NCI-H2171 (cell line): ENCODE results near the gene SLC25A23.
"Not testable (repeated sequence)": the region's sequence is repeated elsewhere in the genome, so short reads cannot be mapped to it uniquely, and the experiment has no call there.

ENCODE experiments used
- DNase-seq: peaks from one replicate; lab custom pipeline; 2025; lab: John Stamatoyannopoulos, UW

The SLC25A23 gene

DNA sequence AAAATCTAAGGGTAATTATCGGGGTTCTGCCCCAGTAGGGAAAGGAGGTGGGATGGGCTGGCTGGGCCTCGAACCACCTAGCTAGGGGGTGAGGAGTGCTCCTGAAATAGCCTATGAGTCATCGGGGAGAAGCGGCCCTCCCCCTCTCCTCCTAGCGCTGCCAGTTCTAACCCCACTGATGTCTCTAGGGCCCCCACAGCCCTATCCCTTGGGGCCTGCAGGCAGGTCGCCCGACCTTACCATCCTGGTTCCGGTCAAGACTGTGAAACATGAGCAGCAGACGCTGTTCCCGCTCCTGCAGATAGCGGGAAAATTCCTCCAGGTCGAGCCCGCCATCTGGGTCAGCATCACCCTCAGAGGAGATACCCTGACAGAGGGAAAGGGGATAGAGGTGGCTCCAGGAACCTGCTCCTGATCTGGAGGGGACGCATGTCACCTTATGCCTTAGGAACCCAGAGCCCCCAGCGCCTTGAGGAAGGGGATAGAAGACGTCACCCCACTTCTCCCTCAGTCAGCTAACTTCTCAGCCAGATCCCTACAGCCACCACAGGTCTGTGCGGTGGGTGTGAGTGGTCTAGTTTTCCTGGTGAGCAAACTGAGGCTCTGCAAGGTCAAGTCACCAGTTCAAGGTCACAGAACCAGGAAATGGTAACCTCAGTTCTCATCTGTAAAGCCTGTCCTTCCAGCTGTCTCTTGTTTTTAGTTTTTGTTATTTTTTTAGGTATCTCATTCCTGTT is 1.5 kb downstream of the SLC25A23 start:
- DNase-seq: no peak

DNA sequence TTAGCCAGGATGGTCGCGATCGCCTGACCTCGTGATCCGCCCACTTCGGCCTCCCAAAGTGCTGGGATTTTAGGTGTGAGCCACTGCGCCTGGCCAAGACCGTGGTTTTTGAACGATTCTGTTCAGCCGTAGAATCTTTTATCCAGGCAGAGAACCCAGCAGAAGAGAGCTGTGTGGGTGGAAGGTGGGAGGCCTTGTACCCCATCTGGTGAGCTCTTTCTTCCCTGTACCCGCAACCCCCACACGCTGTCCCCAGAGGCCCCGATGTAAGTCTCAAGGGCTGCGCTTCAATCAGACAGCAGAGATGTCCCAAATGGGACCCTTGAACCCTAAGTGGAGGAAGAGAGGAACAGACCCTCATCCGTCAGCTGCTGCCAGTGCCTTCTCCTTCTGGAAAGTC is 3.7 kb downstream of the SLC25A23 start:
- no peak for DNase-seq

DNA sequence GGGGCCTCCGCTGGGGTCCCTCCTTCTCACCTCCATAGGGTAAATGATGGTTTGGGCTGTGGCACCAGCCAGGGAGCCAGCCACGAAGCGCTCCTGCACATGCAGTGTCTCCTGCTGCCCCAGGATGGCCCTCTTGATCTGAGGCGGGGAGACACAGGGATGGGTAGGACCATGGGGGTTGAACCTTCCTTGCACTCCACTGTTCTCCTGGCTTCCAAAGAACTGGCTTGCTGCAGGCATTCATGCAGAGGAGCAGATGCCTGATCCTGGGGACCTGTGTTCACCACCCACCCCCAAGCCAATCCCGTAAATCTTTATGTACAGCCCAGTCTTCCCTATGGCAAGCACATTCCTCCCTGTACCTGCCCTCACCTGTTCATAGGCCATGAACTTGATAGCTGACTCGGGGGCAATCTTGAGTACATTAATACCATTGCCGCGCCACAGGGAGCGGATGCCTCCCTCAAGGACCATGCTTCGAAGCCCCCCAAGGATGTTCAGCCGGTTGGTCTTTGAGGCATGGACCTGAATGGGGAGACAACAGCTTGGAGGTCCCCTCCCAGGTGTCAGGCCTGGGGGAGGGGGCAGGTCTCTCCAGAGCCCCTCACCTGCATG is 5.5 kb downstream of the SLC25A23 start:
- DNase-seq: no peak

DNA sequence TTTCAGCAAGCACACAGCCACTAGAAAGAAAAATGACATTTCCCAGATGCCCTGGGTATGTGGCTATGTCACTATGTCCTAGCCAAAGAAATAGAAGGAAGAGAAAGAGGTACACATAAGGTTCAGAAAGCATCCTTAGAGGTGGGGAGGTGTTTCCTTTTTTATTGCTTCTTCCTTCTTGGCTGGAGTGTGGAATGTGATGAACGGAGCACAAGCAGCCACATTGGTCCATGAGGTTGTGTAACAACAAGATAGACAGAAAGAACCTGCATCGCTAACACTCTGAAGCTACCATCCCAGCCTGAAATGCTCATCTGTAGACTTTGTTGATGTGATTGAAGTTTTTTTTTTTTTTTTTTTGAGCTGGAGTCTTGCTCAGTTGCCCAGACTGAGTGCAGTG is 6.7 kb downstream of the SLC25A23 start:
- no peak for DNase-seq

DNA sequence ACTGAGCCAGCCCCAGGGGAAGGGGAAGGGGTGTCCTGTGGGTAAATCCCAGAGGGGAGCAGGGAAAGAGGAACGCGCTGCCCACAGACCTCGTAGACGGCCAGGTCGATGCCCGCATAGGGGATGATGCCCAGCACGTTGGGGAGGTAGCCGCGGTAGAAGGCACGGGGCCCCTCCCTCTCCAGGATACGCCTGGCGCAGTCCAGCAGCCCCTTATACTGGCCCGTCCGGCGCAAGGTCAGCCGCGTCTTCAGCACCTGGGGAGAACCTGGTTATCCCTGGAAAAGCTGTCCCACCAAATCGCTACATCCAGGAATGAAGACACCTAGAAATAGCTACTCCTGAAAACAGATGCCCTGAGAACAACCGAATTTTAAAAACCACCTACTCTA is 7.4 kb downstream of the SLC25A23 start:
- no peak for DNase-seq

DNA sequence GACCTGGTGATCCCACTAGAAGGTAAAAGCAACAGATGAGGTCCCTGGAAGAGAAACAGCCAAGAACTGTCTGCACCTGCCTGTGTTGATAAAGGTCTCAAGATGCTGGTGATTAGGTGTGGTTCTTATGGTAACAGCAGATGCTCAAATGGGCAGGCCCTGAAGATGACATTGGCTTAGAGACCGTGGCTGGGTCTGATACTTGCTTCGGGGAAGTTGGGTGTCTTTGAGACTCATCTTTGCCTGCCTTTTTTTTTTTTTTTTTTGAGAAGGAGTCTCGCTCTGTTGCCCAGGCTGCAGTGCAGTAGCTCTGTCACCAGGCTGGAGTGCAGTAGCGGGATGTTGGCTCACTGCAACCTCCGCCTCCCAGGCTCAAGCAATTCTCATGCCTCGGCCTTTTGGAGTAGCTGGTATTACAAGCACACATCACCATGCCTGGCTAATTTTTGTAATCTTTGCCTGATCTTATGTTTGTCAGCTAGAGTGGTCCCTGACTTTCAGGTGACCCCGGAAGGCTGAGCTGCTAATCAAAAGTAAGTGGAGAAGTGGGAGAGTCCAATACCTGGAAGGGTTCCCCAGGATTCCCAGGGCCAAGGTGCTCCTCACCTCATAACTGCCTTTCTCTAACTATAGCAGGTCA is 7.9 kb downstream of the SLC25A23 start:
- DNase-seq: no peak

DNA sequence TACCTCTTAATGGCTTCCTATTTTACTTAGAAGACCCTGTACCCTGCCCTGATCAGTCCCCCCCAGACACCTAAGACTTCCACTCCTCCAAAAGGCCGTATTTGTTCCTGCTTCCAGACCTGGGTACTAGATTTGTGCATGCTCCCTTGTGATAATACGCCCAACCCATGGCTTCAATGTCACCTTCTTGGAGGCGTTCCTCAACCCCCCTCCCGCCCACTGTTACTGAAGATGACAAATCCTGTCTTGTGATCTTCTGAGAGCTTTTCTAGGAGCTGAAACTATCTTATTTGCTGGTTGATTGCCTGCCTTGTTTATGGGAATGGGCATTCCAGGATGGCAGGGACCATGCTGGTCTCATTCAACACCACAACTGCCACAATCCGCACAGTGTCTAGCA is 9.4 kb downstream of the SLC25A23 start:
- no peak for DNase-seq

DNA sequence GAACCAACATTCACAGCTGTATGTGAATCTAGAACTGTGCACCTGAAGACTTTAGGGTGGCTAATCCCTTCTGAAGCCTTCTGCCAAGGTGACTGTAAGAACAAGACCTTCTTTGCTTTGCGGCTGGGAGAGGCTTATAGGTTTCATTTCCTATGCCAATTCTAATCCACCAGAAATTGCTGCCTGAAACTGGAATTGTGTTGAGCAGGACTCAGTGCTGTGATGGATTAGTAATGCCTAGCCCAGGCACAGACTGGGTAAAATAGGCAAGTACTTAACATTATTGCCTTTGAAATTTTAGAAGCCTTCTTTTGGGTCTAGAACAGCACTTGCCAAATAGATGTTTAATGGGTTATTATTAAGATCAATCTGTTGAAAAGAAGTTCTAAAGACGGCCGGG is 11.5 kb downstream of the SLC25A23 start:
- DNase-seq: no peak

DNA sequence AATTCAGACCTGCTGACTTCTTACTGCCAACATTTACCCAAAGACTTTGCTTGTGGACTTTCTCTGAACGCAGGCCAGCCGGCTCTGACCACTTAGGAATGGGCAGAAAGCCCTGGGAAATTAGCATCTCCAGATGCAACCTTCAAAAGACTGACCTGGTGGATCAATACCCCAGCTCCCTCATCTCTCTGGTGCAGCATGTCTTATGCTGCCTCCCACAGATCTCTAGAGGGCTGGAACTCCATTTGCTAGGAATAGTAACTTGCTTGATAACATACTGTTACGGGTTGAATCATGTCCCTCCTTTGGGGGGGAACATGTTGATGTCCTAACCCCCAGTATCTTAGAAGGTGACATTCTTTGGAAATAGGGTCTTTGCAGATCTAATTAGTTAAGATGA is 13.1 kb downstream of the SLC25A23 start:
- DNase-seq: no peak

DNA sequence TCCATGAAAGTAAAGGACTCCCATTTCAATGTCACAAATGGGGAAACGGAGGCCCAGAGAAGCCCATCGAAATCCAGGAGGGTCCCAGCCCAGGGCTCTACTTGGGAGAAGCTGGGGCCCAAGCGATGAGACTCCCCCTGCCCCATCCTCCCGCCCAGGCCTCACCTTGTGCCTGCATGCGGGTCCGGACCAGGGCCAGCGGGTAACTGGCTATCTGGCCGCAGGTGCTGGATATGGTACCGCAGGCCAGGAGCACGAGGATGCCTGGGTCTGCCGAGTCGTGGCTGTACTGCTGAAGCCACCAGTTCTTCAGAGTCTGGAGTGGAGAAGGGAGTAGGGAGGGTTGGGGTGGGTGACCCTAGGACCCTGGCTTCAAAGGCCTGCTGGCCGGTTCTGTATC is 15.6 kb downstream of the SLC25A23 start:
- no peak for DNase-seq

DNA sequence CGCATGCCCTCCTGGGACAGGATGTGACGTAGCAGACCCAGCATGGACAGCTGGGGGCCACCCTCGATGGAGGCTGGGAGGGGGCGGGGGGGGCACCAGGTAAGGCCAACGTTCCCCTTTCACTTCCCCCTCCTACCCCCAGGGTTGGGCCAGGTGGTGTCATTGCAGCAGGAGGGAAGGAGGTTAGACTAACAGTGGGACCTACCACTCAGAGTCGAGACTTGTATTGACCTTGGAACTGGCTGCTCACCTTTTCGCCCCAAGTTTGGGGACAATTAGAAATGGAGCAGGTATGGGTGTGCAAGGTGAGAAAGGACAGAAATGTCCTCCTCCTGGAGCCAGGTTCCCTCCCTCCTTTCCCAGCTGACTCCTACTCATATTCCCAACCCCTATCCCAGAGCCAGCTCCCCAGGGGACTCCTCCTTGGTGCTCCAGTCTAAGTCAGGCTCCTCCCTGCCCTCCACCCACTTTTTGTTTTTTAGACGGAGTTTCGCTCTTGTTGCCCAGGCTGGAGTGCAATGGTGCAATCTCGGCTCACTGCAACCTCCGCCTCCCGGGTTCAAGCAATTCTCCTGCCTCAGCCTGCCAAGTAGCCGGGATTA is 17.4 kb downstream of the SLC25A23 start:
- DNase-seq: no peak

DNA sequence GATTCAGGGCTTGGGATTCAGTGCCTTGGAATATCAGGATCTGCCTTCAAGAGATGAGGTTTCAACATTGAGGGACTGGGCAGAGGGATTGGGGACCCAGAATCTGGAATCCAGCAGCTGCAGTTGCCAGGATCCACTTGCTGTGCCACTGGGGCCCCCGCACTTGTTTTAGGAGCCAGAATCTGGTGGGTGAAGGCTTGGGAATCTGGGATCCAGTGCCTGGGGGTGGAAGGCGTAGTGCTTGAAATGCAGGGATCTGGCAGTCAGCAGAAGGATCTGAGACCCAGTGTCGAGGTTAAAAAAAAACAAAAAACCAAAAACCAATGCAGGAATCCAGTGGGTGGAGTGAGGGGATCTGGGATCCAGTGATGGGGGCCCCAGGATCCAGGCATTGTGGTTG is 18.7 kb downstream of the SLC25A23 start:
- no peak for DNase-seq

DNA sequence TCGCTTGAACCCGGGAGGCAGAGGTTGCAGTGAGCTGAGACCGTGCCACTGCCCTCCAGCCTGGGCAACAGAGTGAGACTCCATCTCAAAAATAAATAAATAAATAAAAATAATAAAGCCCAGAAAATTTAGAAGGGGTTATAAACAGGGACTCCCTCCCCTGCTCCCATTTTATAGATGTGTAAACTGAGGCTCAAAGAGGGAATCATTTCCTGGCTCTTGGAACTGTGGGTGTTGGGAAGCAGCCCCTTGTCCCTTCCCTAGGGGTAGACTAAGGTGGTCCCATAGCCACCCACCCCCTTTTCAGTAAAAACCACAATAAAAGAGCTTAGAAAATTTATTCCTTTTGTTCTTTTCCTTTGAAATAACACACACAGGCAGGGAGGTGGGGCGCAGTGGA is 19.8 kb downstream of the SLC25A23 start:
- DNase-seq: no peak

DNA sequence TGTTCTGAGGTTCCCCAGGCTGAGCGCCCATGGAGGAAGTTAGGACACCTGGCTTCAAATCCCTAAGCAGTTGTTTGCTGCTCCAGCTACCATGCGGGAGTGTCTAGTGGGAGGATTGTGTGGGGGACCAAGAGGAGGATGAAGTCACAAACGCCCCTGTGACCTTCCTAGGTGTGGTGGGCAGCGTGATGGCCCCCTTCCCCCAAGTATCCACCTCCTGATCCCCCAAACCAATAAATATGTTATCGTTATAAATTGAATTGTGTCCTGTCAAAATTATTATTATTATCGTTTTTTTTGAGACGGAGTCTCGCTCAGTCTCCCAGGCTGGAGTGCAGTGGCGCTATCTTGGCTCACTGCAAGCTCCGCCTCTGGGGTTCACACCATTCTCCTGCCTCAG is 25.9 kb downstream of the SLC25A23 start, which contains the start of gene SLC25A41:
Gene SLC25A41 (minus strand): TSS at position 101 of the 400 bp plus-strand sequence. CDS start 70 bp downstream, at position 31.
- DNase-seq: no peak

DNA sequence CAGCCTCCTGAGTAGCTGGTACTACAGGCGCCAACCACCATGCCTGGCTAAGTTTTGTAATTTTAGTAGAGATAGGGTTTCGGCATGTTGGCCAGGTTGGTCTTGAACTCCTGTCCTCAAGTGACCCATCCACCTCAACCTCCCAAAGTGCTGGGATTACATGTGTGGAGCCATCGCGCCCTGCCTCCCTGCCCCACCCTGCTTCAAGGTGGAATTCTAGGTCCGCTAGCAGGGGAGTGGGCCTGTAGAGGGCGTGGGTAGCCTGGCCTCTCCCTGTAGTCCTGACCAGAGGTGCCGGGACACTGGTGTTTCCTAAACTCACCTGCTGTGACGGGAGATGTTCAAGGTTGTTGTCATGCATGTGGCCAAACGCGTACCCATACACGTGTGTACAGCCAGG is 26.4 kb downstream of the SLC25A23 start:
- DNase-seq: no peak

DNA sequence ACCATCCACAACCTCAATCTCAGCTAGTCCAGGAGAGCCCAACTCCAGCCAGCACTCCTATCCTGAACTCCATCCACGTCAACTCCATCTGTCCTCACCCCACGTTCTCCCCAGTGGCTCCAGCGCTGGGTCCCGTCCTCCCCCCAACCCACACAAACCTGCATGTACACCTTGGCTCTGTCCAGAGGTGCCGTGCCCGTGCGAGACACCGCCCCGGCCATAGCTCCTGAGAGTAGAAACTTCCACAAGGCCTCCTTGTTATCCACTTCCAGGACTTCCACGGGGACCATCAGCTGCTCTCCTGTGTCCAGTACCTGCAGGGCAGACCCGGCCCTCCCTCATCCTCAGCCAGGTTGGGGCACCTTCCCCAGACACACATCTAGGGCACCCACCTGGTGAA is 27.7 kb downstream of the SLC25A23 start:
- DNase-seq: no peak

DNA sequence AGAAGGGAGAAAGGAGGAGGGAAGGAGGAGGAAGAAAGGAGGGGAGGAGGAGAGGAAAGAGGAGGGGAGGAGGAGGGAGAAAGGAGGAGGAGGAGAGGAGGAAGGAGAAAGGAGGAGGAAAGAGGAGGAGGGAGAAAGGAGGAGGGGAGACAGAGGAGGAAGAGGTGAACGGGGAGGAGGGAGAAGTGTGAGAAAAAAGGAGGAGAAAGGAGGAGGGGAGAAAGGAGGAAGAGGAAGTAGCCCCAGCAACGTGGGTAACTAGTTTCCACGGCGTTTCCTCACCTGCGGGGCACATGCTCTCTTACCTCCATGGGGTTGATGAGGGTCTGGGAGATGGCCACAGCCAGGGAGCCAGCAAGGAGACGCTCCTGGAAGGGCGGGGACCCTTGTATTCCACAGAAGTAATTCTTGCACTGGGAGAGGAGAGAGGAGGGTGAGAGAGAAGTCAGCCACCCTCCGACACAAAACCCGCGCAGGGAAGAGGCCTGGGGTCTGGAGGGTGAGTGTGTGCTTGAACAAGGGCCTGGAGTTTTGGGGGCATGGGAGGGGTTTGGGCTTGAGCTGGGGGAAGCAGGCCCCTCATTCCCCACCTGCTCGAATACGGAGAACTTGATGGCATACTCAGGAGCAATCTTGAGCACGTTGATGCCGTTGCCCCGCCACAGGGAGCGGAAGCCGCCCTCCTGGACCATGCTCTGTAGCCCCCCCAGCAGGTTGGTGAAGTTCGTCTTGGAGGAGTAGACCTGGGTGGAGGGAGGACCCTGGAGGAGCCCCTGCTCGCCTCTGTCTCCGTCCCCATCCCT is 30.0 kb downstream of the SLC25A23 start:
- DNase-seq: no peak

DNA sequence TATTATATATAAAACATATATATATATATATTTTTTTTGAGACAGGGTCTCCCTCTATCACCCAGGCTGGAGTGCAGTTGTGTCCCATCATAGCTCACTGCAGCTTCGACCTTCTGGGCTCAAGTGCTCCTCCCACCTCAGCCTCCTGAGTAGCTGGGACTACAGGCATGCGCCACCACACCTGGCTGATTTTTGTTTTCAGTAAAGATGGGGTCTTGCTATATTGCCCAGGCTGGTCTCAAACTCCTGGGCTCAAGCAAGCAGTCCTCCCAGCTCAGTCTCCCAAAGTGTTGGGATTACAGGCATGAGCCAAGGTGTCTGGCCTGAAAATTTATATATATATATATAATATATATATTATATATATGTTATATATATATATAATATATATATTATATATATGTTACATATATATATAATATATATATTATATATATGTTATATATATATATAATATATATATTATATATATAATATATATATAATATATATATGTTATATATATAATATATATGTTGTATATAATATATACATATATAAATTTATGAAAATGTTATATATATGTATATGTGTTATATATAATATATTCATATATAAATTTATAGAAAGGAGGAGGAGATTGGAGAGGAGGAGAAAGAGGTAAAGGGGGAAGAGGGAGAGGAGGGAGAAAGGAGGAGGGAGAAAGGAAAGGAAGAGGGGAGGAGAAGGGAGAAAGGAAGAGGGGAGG is 30.7 kb downstream of the SLC25A23 start:
- DNase-seq: not testable (repeated sequence)

DNA sequence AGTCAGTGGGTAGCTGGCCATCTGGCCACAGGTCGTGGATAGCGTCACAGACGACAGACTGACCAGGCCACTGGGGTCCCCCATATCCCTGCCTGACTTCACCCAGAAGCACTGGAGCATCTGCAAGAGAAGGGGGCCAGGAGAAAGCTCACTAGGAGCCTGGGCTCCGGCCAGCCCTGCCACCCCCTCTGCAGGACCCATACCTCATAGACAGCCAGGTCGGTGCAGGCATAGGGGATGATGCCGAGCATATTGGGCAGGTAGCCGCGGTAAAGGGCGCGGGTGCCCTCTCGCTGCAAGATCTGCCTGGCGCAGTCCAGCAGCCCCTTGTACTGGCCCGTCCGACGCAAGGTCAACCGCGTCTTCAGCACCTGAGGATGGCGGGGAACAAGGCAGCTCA is 32.5 kb downstream of the SLC25A23 start:
- no peak for DNase-seq

DNA sequence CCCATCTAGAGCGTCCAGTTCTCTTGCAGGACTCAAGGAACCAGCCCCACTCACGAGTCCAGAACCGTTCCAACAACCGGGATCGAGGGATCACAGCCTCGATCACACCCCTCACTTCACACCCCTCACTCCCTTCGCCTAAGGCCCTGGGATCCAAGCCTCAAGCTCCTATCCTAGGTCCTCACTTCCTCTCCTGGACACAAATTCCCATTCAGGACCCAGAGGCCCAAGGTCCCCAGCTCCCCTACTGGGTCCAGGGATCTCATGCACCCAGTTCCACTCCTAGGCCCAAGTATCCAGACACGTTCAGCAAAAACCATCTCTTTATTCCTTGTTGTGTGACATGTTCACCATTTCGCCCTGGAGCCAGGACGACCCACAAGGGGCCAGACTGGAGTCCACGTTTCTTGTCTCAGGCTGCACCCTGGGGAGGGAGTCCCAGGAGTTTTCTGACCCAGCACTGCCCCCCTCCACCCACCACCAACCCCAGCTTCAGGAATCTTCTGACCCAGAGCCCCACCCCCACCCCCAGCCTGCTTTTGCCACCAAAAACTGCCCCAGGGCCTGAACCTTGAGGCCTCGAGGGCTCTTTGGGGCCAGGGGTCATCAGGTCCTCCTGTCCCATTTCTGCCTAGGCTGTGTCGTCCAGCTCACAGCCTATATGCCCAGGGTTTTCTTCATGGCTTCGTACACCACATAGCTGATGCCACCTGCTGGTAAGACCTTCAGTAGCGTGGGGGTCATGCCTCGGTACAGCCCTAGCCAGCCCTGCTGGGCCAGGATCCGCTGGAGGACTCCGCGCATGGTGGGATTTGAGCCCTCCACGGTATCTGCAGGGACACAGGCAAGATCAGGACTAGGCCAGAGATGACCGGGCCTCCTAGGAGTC is 33.6 kb downstream of the SLC25A23 start:
- DNase-seq: no peak
